ENCODE measurements around the gene SESN3.
A peak's percentile ranks its signal among the peaks of the same experiment; 100 is the strongest.

The SESN3 gene

GRCh38 chr11:95175818-95176380 lies 55.1 kb downstream of the SESN3 start:
- no peak for TF ChIP-seq JUND (IDR thresholded peaks at IDR 0.05; ENCODE audit: low read depth)
- no peak for DNase-seq (ENCODE audit: low read depth in 1 of 2, low spot score in 1 of 2)
- in situ Hi-C loops (cut with HindIII; ENCODE audit: low pct_unique_long_range_greater_than_20kb, low sequenced_read_pairs): no loop called here

GRCh38 chr11:95170294-95170693 lies 60.7 kb downstream of the SESN3 start:
- in situ Hi-C loops (cut with HindIII; ENCODE audit: low pct_unique_long_range_greater_than_20kb, low sequenced_read_pairs): no loop called here
- no peak for DNase-seq (ENCODE audit: low read depth in 1 of 2, low spot score in 1 of 2)
- TF ChIP-seq JUND (IDR thresholded peaks at IDR 0.05; ENCODE audit: low read depth): no peak

GRCh38 chr11:95166781-95167180 lies 64.2 kb downstream of the SESN3 start:
- no peak for TF ChIP-seq JUND (IDR thresholded peaks at IDR 0.05; ENCODE audit: low read depth)
- in situ Hi-C loops (cut with HindIII; ENCODE audit: low pct_unique_long_range_greater_than_20kb, low sequenced_read_pairs): no loop called here
- no peak for DNase-seq (ENCODE audit: low read depth in 1 of 2, low spot score in 1 of 2)

- no peak for DNase-seq (ENCODE audit: low read depth in 1 of 2, low spot score in 1 of 2)
- TF ChIP-seq JUND (IDR thresholded peaks at IDR 0.05; ENCODE audit: low read depth): no peak
- in situ Hi-C loops (cut with HindIII; ENCODE audit: low pct_unique_long_range_greater_than_20kb, low sequenced_read_pairs): no loop called here
These were observed 65.4 kb downstream of the SESN3 start for GRCh38 chr11:95165638-95166037.

- no peak for DNase-seq (ENCODE audit: low read depth in 1 of 2, low spot score in 1 of 2)
- in situ Hi-C loops (cut with HindIII; ENCODE audit: low pct_unique_long_range_greater_than_20kb, low sequenced_read_pairs): no loop called here
- no peak for TF ChIP-seq JUND (IDR thresholded peaks at IDR 0.05; ENCODE audit: low read depth)
These were observed 67.9 kb downstream of the SESN3 start for GRCh38 chr11:95163106-95163505.

- in situ Hi-C loops (cut with HindIII; ENCODE audit: low pct_unique_long_range_greater_than_20kb, low sequenced_read_pairs): no loop called here
- no peak for DNase-seq (ENCODE audit: low read depth in 1 of 2, low spot score in 1 of 2)
- TF ChIP-seq JUND (IDR thresholded peaks at IDR 0.05; ENCODE audit: low read depth): no peak
These were observed 69.8 kb downstream of the SESN3 start for GRCh38 chr11:95161248-95161647.

- no peak for DNase-seq (ENCODE audit: low read depth in 1 of 2, low spot score in 1 of 2)
- in situ Hi-C loops (cut with HindIII; ENCODE audit: low pct_unique_long_range_greater_than_20kb, low sequenced_read_pairs): no loop called here
- no peak for TF ChIP-seq JUND (IDR thresholded peaks at IDR 0.05; ENCODE audit: low read depth)
These were observed 73.2 kb downstream of the SESN3 start for GRCh38 chr11:95157824-95158223.

- no peak for TF ChIP-seq JUND (IDR thresholded peaks at IDR 0.05; ENCODE audit: low read depth)
- in situ Hi-C loops (cut with HindIII; ENCODE audit: low pct_unique_long_range_greater_than_20kb, low sequenced_read_pairs): no loop called here
- no peak for DNase-seq (ENCODE audit: low read depth in 1 of 2, low spot score in 1 of 2)
These were observed 74.0 kb downstream of the SESN3 start for GRCh38 chr11:95156916-95157541.

- no peak for DNase-seq (ENCODE audit: low read depth in 1 of 2, low spot score in 1 of 2)
- TF ChIP-seq JUND (IDR thresholded peaks at IDR 0.05; ENCODE audit: low read depth): no peak
- in situ Hi-C loops (cut with HindIII; ENCODE audit: low pct_unique_long_range_greater_than_20kb, low sequenced_read_pairs): no loop called here
These were observed 74.8 kb downstream of the SESN3 start for GRCh38 chr11:95156133-95156721.

GRCh38 chr11:95155385-95155784 lies 75.6 kb downstream of the SESN3 start:
- no peak for DNase-seq (ENCODE audit: low read depth in 1 of 2, low spot score in 1 of 2)
- in situ Hi-C loops (cut with HindIII; ENCODE audit: low pct_unique_long_range_greater_than_20kb, low sequenced_read_pairs): no loop called here
- no peak for TF ChIP-seq JUND (IDR thresholded peaks at IDR 0.05; ENCODE audit: low read depth)

GRCh38 chr11:95154514-95154913 lies 76.5 kb downstream of the SESN3 start:
- peak; percentile 48 to 82 for DNase-seq (ENCODE audit: low read depth in 1 of 2, low spot score in 1 of 2)
- TF ChIP-seq JUND (IDR thresholded peaks at IDR 0.05; ENCODE audit: low read depth): no peak
- in situ Hi-C loops (cut with HindIII; ENCODE audit: low pct_unique_long_range_greater_than_20kb, low sequenced_read_pairs): no loop called here

- no peak for DNase-seq (ENCODE audit: low read depth in 1 of 2, low spot score in 1 of 2)
- in situ Hi-C loops (cut with HindIII; ENCODE audit: low pct_unique_long_range_greater_than_20kb, low sequenced_read_pairs): no loop called here
- TF ChIP-seq JUND (IDR thresholded peaks at IDR 0.05; ENCODE audit: low read depth): no peak
These were observed 77.2 kb downstream of the SESN3 start for GRCh38 chr11:95153857-95154246.
